HG02759 (cell line): ENCODE results near the gene MAD2L1.

Experiments used
- ATAC-seq: cut with Tn5 transposase; IDR thresholded peaks from one replicate; pipeline ENCODE4 v1.9.1; 2021; ENCODE audit warnings: mild to moderate bottlenecking, moderate library complexity; ENCODE audit not compliant: unreplicated experiment

MAD2L1 gene

DNA sequence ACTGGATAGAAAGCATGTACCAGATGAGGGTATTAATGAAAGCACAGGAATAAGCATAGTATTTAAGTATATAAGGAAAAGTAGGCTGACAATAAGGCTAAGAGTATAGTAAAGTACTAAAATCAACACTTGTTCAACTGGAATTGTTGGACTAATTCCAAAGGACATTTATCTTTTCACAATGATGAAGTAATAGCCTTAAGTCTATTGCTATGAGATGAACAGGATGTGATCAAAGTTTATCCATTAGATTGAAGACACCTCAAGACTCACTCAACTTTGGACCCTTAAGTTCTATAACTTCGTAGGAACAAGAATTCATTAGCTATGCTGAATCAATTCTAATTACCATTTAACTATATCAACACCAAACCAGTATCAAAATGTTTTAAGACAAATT lies 7.6 kb downstream of the MAD2L1 start:
- ATAC-seq = no peak

DNA sequence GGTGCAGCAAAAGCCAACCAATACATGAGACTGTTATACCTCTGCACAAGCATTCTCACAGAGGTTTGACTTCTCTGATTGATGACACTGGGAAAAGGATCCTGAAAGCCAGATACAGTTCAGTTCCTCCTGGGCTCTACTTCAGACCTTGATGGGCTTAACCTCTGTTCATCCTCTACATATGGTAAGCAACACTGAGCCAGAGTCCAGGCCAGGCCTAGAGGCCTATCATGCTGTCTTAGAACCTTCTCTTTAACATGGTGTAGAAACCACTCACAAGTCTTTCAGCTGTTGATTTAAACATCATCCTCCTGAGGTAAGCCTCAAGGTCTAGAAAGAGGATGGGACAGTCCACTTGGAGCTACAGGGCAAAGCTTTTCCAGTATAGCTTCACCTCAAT lies 9.2 kb downstream of the MAD2L1 start:
- ATAC-seq = no peak

DNA sequence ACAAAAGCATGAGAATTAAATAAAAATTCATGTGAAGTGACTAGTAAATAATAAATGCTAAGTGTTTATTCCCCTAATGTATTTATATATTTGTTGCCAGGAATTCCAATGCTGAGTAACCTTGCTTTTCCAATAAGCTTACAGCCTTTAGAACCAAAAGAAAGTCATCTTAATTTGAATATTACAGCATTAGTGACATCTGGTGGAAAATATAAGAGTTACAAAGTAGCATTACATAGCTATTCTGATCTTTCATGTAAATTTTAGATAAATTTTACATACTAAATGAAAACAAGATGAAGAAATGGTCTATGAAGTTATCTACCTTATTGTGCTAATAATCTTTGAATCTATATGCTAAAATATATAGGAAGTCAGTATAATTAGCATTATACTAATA lies 10.4 kb downstream of the MAD2L1 start:
- no peak for ATAC-seq

DNA sequence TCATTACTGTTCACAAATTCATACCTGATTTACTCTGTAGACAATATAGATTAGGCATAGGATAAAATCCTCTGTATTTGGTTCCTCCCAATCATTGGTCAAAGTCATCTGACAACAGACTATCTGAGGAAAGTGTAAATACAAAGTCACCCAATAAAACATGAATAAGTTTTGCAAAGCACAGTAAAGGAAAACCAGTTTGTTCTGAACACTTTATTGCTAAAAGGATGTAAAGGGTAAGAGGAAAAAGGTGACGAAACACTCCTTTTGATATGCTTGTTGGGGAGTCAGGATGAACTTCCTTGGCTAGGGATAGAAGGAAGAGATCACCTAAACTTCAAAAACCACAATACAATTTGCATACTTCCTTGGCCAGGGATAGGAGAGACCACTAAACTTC lies 10.9 kb downstream of the MAD2L1 start:
- no peak for ATAC-seq

DNA sequence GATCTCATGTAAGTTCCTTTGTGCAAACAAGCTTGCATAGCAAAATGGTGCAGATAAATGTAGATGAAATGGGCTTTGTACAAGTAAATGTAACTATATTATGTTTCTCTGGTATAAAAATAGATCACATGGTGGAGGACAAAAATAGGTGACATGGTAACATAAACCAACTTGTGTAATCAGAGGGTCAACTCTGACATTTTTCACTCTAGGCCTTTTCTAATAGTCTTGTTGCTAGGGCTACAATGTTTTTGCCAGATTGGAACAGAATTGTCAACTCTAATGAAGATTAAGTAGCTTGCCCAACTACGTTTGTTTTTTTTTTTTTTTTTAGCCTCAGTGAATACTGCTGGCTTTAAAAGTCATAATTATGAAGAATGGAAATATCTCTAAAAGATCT lies 11.5 kb downstream of the MAD2L1 start:
- ATAC-seq = no peak

DNA sequence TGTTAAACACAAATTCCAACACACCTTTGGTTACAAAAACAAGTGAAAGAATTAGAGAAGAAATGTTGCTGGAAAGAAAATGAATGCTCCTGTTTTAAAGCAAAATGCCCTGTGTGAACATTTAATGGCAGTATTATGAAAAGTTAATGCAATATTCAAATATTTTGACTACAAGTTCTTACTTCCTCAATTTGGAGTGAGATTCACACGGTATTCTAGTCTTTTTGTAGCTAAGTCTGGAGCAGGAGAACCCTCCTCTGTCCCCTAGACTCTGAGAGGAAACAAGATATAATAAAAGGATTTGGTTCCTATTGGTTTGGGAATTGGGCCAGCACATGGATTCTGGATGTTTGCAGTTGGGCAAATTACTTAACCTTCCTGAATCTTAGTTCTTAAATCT lies 12.7 kb downstream of the MAD2L1 start:
- ATAC-seq = peak; percentile 53

DNA sequence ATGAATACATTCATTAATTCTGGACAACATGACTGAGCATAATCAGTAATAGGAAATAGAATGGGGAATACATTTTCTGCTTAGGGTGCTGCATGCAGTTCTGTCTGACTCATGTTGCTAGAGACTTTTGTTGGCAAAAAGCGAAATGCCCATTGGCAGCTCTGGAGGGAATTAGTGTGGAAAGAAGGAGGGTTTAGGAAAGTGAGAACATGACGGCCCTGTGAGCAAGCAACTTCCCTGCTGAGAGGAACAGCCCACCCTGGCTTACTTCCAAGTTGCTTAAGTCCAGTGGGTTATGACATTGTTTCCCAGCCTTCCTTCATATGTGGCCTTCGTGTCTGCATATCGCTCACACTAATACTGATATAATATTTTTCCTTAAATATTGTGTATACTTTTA lies 13.8 kb downstream of the MAD2L1 start:
- no peak for ATAC-seq

DNA sequence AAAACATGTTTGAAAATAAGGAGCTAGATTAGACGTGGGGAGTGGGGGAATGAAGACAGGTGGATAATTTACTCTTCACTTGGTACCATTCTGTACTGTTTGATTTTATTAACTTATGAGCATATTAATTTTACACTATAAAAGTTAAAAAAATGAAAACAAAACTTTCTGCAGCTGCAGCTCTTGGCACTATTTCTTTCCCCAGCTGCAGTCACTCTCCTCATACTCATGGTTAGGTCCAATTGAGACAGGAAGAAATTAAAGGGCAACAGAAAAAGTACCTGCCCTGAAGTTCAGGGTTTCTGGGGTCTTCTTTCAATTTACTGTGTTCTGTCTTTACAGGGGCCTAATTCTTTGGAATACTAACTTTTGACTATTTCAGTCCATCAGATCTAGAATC lies 15.4 kb downstream of the MAD2L1 start:
- ATAC-seq = no peak

DNA sequence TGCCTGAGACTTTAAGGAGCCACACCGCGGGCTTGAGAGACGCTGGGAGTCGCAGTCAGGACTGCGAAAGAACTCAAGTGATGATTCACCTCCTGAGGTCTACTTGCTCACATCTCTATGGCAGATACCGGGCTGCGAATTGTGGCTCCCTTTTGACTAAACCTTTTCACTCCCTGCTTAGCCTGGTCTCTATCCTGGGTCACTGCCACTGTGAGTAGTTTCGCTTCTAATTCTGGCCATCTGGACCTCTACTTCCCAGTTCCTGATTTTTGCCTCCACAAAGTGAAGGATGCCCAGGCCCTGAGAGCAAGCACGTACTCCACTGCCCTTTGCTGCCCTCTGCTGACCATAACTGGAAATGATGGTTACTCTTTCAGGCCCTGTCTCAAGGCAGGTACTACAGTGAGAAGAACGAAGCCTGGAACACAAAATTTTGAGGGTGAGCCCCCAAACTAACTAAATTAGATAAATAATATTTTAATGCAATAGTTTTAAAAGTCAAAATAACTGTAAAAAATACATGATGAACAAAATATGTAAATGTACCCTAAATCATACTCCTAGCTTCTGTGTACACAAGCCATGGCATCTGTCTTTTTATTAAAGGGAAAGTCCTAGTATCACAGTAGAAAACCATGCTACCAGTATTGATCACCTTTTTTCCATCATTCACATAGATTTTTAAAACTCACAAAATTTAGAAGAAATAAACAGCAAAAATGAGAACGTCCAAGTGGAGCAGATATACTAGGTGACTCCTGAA lies 16.7 kb downstream of the MAD2L1 start:
- peak; percentile 92 for ATAC-seq

DNA sequence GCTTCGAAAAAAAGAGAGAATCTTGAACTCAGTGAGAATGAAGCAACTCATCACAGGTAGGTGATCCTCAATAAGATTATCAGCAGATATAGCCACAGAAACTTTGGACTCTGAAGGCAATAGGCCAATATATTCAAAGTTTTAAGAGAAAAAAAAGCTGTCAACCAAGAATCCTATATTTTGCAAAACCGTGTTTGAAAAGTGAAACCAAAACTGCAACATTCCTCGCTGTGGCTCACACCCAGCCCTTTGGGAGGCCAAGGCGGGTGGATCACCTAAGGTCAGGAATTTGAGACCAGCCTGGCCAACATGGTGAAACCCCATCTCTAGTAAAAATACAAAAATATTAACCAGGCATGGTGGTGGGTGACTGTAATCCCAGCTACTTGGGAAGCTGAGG lies 22.8 kb downstream of the MAD2L1 start:
- no peak for ATAC-seq

DNA sequence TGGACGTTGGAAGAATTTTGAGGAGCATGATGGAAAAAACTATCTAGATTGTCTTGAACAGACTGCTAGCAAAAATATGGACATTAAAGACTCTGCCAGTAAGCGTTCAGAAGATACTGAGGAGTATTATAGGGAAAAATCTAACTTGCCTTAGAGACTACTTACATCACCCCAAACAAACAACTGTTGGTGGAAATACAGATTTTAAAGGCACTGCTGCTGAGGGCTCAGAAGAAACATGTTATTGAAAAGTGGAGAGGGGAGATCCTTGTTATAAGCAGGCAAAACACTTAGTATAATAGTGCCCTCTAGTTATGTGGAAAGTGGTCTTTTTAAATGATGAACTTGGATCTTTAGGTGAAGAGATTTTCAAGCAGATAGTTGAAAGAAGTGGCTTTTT lies 29.2 kb downstream of the MAD2L1 start:
- no peak for ATAC-seq

DNA sequence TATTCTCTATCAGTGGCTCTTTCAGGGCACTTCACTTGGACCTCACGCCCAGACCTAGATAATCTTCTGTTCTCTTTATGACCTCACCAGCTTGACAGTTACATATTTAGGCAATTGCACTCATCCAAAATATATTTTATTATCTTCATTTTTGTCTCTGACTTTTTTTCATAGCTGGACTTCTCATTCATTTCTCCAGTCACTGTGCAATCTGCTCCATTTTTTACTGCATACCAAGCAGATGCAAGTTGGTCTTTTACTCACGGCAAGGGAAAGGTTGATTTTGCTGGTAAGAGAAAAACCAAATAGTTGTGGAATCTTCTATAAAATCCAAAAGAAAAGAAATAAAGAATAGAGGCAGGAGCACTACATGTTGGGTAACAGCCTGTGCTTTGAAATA lies 31.7 kb downstream of the MAD2L1 start:
- ATAC-seq = no peak

DNA sequence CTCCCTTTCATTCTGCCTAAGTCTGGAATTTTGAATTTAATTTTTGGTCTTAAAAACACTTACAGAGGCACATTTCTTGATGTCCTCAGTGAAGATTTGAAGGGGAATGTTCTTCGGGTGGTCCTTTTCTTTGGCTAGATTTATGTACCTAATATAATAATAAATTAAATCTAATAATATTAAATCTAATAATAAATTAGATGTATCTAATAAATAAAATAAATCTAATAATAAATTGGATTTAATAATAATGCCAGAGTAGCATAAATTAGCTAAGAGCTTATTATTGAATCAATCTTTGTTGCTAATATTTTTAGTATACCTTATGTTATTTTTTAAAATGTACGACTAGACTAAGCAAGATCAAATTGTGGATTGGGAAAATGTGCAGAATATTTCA lies 39.8 kb downstream of the MAD2L1 start:
- no peak for ATAC-seq

DNA sequence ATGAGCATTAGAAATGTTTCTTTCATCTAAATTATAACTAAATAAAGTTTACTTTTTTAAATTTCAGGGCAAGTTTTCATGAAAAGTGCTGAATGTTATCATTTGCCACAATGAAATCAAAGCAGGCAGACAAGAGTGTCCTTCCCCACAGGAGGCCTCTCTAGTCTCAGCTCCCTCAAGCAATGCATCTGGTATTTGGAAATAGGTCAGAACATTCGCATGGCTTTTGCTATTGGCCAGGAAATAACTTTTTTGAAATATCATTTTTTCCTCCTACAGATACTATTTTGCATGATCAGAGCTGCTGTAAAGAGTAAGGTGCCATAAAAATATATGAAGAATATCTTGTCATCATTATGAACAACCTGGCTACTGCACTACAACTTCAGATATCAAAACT lies 41.1 kb downstream of the MAD2L1 start:
- ATAC-seq = no peak

DNA sequence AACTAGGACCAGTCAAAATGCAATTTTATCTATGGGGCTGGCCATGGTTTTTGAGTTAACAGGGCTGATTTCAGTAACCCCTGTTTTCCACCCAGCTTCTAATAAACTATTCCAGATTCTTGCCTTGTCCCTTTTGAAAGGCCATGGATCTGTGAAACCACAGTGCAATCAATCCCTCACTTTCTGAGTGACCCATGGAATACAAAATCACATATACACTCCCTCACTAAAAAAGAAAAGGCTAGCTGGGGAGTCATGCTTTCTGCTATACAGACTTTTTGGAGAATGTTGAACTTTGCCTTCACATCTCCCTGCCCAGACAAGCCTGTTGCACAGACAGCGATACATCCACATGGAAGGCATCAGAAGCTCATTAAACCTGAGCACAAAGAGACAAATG lies 47.9 kb downstream of the MAD2L1 start:
- ATAC-seq = no peak

DNA sequence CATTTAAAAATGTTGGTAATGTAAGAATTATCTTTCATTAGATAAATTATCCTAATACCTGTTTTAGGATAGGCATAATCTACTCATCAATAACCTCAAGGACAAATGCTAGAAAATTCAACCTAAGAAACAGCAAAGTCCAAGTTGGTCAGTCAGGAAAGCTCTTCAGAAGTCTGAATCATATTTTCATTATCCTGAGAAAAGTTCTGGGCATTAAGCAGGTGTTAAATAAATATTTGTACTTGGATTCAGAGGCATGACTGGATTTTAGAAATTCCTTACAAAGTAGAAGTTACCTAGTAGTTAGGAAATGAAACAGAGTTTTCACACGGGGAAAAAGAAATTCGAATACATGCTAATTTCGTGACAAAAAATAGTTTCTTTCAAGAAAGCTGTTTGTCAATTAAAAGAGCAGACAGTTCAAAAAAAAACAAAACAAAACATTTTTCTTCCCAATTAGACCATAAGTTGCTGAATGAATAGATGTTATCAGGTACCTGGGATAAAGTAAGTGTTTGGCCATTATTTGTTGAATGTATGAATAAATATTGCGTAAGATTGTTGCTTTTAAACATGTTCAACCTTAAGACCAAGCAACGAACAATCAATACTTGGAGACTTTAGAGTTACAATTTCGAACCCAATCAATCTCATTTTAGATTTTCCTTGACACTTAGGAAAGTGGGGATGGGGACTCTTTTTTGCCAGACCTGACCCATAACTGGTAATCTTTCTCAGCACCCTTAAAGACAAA lies 48.5 kb downstream of the MAD2L1 start:
- ATAC-seq = no peak

DNA sequence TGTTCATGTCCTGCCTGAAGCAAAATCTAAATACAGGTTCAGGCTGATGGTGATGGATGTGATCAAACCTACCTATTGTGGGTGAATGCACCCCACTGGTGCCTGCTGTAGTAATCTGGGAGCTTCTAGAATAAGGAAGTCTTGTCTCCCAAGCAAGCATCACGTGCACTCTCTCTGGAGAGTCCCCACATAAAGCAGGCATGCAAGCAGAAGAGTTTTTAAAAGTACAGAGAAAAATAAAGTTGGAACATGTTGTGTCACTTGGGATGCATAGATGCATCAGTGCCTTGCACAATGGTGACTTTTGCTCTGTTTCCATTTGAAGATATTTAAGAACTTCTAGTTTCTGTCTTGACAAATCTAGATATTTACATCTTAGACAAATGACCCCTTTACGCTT lies 54.9 kb downstream of the MAD2L1 start:
- ATAC-seq = no peak

DNA sequence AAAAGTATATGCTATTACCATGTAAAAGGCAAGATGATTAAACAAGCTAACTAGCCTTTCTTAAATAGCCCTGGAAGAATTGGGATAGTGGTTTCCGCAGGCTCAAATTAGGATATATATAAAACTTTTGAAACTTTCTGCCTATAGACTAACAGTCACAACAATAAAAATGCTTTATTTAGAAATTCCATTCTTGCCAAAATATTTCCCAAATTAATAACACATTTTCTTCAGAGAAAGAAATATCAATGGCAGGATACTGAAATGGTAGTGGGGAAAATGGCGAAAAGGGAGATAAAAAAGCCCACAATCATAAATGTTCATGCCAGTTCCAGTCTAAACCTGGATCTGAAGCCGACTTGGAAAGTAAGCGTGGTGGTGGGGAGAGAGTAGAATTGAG lies 56.0 kb downstream of the MAD2L1 start:
- no peak for ATAC-seq

DNA sequence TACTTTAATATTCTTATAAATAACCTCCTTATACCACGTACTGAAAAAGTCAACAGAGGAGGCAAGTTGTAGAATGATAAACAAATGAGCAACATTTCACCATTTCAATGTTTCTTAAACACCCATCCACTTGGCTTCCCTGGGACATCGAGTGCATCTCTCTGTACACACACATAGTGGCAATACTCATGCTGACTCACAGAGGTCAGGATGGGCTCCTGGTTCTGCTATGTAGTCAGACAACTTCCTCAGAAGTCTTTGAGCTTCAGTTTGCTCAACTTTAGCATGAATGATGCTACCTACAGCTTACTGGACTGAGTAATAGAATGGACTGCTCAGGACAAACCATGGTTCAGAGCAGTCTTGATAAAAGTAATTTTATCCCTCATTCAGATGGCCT lies 56.9 kb downstream of the MAD2L1 start:
- ATAC-seq = no peak

DNA sequence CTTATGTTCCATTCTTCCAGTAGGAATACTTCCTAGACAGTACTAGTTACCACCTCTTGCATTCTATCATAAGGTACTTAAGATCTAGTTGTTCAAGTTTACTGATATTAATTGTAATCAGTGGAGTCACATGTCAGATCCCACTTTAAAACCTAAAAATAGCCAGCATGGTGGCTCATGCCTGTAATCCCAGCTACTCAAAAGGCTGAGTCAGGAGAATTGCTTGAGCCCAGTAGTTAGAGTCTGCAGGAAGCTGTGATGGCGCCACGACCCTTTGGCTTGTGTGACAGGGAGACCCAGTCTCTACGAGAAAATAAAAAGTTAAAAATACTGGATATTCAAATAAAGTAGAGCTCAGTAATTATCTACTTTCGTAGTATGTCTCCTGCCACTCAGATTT lies 57.7 kb downstream of the MAD2L1 start:
- no peak for ATAC-seq

DNA sequence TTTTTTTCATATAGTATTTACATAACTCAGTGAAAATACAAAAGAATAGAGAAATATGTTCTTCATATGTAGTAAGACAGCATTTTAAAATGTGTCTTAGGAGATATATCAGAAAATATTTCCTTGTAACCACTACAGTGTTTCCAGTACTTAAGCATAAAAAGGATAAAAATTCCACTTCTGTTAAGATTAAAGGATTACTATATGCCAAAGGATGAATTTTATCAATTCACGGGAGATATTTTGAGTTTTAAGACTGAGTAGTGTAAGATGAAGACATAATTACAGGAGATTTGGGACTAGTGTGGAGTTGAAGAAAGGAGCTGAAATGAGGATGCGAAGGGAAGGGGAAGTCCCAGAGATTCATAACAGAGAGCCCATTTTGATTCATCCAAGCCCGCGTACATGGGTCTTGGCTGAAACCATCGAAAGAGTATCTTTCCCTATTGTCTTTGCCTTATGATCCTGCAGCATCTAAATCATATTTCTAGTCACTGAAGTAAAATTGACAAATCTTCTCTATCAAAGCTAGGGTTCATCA lies 58.7 kb downstream of the MAD2L1 start:
- no peak for ATAC-seq

DNA sequence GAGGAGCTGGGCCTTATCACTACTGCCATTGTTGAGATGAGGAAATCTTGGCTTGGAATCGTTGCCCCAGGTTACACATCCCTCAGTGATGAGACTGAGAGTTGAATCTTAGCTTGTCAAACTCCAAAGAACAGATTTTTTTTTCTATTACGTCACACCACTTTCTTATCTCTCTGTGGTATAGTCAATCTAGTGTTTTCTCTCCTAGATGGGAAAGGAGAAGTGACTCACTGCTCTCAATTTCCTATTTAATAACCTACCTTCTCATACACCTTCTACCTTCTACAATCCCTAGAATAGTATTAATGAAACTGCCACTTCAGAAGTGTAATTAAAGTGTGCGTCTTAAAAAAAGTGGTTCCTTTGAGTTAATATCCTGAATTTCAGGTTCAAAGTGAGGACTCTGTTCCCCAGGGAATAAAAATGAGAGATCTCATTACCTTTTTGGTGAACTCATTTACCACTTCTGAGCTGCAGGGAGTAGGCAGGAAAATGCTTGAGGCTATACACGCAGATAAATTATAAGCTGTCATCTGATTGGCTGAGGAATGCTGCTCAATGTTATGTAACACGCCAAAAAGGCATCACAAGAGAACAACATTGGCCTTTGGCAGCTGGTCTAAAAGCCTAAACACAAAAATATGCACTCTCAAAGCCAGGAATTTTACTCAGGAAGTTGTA lies 59.3 kb downstream of the MAD2L1 start:
- no peak for ATAC-seq
